ENCODE measurements around the gene SLC6A5.

Gene SLC6A5

GRCh38 chr11:20668131-20668809 lies 68.9 kb downstream of the SLC6A5 start:
- CTCF ChIA-PET, result interaction anchor here (1.4 kb wide), 1 partner anchor 11 kb away, joined by 4 read pairs; no protein-coding TSS in a partner anchor

GRCh38 chr11:20668844-20669819 lies 69.7 kb downstream of the SLC6A5 start, which contains the start of gene NELL1:
NELL1 (plus strand) TSS chr11:20669586.
- ChIA-PET CTCF (interaction anchor here (0.6 to 0.7 kb wide), 2 partner anchors 21 to 458 kb away, joined by 3 read pairs; no protein-coding TSS in a partner anchor), POLR2A (no interaction called here)
- Histone ChIP-seq H3K27ac (ENCODE audit: extremely low read depth, low read depth, low read length) (no peak within 1 kb of the TSS), H3K9me3 (ENCODE audit: control insufficient read depth, insufficient read depth, low read depth, low read length) (no peaks in the 10 kb centered on the region), H3K4me1 (ENCODE audit: control insufficient read depth, insufficient read depth, low read length) (no peaks in the 10 kb centered on the region; the same call in 1 of the 2 replicates), H3K4me3 (ENCODE audit: low read depth, low read length) (peak within 1 kb of the TSS; percentile 40), H3K36me3 (ENCODE audit: control insufficient read depth in 2 of 2, insufficient read depth in 1 of 2, low read length in 2 of 2) (no peaks in the 10 kb centered on the region)
- TF ChIP-seq ZFP3 (tag by site-specific recombination; IDR thresholded peaks at IDR 0.05; ENCODE audit: low read depth), result no peak
- TF ChIP-seq, protein P1, sequence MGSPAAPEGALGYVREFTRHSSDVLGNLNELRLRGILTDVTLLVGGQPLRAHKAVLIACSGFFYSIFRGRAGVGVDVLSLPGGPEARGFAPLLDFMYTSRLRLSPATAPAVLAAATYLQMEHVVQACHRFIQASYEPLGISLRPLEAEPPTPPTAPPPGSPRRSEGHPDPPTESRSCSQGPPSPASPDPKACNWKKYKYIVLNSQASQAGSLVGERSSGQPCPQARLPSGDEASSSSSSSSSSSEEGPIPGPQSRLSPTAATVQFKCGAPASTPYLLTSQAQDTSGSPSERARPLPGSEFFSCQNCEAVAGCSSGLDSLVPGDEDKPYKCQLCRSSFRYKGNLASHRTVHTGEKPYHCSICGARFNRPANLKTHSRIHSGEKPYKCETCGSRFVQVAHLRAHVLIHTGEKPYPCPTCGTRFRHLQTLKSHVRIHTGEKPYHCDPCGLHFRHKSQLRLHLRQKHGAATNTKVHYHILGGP (tag by site-specific recombination; IDR thresholded peaks at IDR 0.05), result no peak
- TF ChIP-seq PRDM6 (tag by site-specific recombination; IDR thresholded peaks at IDR 0.05), result no peak
- TF ChIP-seq ZNF121 (tag by site-specific recombination; IDR thresholded peaks at IDR 0.05), result no peak
- no peak; the same call in 1 of the 2 replicates for TF ChIP-seq ZBTB10 (tag by site-specific recombination; IDR thresholded peaks at IDR 0.05)
- no peak for TF ChIP-seq ZNF311 (tag by site-specific recombination; IDR thresholded peaks at IDR 0.05; ENCODE audit: borderline replicate concordance)
- TF ChIP-seq ZNF157 (tag by site-specific recombination; IDR thresholded peaks at IDR 0.05), result no peak
- no peak for TF ChIP-seq ZNF76 (tag by site-specific recombination; IDR thresholded peaks at IDR 0.05; ENCODE audit: borderline replicate concordance, low read depth)
- TF ChIP-seq ZNF777 (tag by site-specific recombination; IDR thresholded peaks at IDR 0.05; ENCODE audit: borderline replicate concordance), result peak; percentile 32; the same call in 1 of the 2 replicates
- TF ChIP-seq TCF7L2 (IDR thresholded peaks at IDR 0.05; ENCODE audit: borderline replicate concordance, low read depth, low read length), result no peak
- TF ChIP-seq KLF1 (tag by site-specific recombination; IDR thresholded peaks at IDR 0.05), result no peak
- TF ChIP-seq, protein P2, sequence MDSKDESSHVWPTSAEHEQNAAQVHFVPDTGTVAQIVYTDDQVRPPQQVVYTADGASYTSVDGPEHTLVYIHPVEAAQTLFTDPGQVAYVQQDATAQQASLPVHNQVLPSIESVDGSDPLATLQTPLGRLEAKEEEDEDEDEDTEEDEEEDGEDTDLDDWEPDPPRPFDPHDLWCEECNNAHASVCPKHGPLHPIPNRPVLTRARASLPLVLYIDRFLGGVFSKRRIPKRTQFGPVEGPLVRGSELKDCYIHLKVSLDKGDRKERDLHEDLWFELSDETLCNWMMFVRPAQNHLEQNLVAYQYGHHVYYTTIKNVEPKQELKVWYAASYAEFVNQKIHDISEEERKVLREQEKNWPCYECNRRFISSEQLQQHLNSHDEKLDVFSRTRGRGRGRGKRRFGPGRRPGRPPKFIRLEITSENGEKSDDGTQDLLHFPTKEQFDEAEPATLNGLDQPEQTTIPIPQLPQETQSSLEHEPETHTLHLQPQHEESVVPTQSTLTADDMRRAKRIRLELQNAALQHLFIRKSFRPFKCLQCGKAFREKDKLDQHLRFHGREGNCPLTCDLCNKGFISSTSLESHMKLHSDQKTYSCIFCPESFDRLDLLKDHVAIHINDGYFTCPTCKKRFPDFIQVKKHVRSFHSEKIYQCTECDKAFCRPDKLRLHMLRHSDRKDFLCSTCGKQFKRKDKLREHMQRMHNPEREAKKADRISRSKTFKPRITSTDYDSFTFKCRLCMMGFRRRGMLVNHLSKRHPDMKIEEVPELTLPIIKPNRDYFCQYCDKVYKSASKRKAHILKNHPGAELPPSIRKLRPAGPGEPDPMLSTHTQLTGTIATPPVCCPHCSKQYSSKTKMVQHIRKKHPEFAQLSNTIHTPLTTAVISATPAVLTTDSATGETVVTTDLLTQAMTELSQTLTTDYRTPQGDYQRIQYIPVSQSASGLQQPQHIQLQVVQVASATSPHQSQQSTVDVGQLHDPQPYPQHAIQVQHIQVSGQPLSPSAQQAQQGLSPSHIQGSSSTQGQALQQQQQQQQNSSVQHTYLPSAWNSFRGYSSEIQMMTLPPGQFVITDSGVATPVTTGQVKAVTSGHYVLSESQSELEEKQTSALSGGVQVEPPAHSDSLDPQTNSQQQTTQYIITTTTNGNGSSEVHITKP (tag by site-specific recombination; IDR thresholded peaks at IDR 0.05), result peak; percentile 75; the same call in 1 of the 2 replicates
- TF ChIP-seq ZNF521 (tag by site-specific recombination; IDR thresholded peaks at IDR 0.05), result no peak
- TF ChIP-seq ZNF600 (tag by site-specific recombination; IDR thresholded peaks at IDR 0.05), result no peak
- no peak for TF ChIP-seq GLI2 (tag by site-specific recombination; IDR thresholded peaks at IDR 0.05; ENCODE audit: borderline replicate concordance, low read depth)
- TF ChIP-seq KLF16 (tag by site-specific recombination; IDR thresholded peaks at IDR 0.05), result no peak
- TF ChIP-seq ZNF335 (tag by site-specific recombination; conservative IDR thresholded peaks at IDR 0.05), result peak; percentile 76
- no peak for TF ChIP-seq GLIS1 (tag by site-specific recombination; IDR thresholded peaks at IDR 0.05)
- TF ChIP-seq GLIS2 (tag by site-specific recombination; IDR thresholded peaks at IDR 0.05), result peak; percentile 59

More at GRCh38 chr11:20668131-20668809, 68.9 kb downstream of the SLC6A5 start:
- no peak for TF ChIP-seq ZNF341 (tag by site-specific recombination; IDR thresholded peaks at IDR 0.05; ENCODE audit: low read depth)
- TF ChIP-seq ZBTB7A (tag by site-specific recombination; IDR thresholded peaks at IDR 0.05; ENCODE audit: low read depth), result no peak
- TF ChIP-seq KLF10 (tag by site-specific recombination; IDR thresholded peaks at IDR 0.05), result no peak
- H3K36me3 ChIP-seq (ENCODE audit: control insufficient read depth in 2 of 2, insufficient read depth in 1 of 2, low read length in 2 of 2), result no peaks in the 10 kb centered on the region
- H3K9me3 ChIP-seq (ENCODE audit: control insufficient read depth, insufficient read depth, low read depth, low read length), result no peaks in the 10 kb centered on the region
- POLR2A ChIA-PET, result no interaction called here
- no peak overlapping the region for H3K27ac ChIP-seq (ENCODE audit: extremely low read depth, low read depth, low read length)
- H3K4me1 ChIP-seq (ENCODE audit: control insufficient read depth, insufficient read depth, low read length), result no peaks in the 10 kb centered on the region; the same call in 1 of the 2 replicates
- no peak overlapping the region for H3K4me3 ChIP-seq (ENCODE audit: low read depth, low read length)
